B cell (primary cell): Measurements from ENCODE around the gene CDC42BPG. TPM values are rescaled to one million over a fixed set of nuclear protein-coding genes. Genes with fewer than 3 reads are reported as not detected.
A peak's percentile ranks its signal among the peaks of the same experiment; 100 is the strongest.
"Not testable (repeated sequence)": the region's sequence is repeated elsewhere in the genome, so short reads cannot be mapped to it uniquely, and the experiment has no call there.

Source experiments
- ATAC-seq: fragments of 200-7000 bp; cut with Tn5 transposase; one replicate; pipeline ENCODE4 v1.10.0; 2021; ENCODE audit warnings: low read depth, mild to moderate bottlenecking, moderate number of reproducible peaks, moderate library complexity
- CTCF ChIA-PET: fragments of 350-600 bp; sonication (Branson Sonifier 250); formaldehyde crosslinking; loops from one replicate; lab custom pipeline; 2021; ENCODE audit warnings: antibody characterized with exemption, inconsistent platforms; lab: Charles Lee
- POLR2A ChIA-PET: fragments of 350-600 bp; sonication (Branson Sonifier 250); formaldehyde crosslinking; loops from one replicate; lab custom pipeline; 2021; ENCODE audit warnings: antibody characterized with exemption; lab: Charles Lee
- DNase-seq: peaks from one replicate; pipeline ENCODE4 v3.0.0; 2013
- H2AFZ ChIP-seq: 2 replicates; pipeline ENCODE4 v1.6.1; 2012; ENCODE audit warnings: mild to moderate bottlenecking, low read depth, low read length; ENCODE audit not compliant: insufficient read depth, poor library complexity, severe bottlenecking
- H3K27ac ChIP-seq, 2 donors: 1 replicate in 1 of 2; 2 replicates in 1 of 2; pipeline ENCODE4 v1.5.1; 2012 to 2013; ENCODE audit warnings: low read length in 2 of 2, mild to moderate bottlenecking in 2 of 2, moderate library complexity in 1 of 2
- H3K27me3 ChIP-seq, 4 experiments: fragments of 200-600 bp in 1 of 4; sonication (generic) in 1 of 4; replicated peaks in 1 of 4; 1 replicate in 2 of 4; 2 replicates in 2 of 4; pipeline versions ENCODE4 v1.6.1 to v1.7.0; 2013 to 2016; ENCODE audit warnings: low read length in 3 of 4, mild to moderate bottlenecking in 2 of 4, mixed read lengths in 1 of 4, moderate library complexity in 1 of 4; ENCODE audit not compliant: insufficient read depth in 4 of 4, control insufficient read depth in 3 of 4; ENCODE audit errors: control extremely low read depth in 1 of 4
- H3K36me3 ChIP-seq, 2 experiments: replicated peaks in 1 of 2; 1 replicate in 1 of 2; 2 replicates in 1 of 2; pipeline versions ENCODE4 v1.6.1 to v1.7.1; 2013; ENCODE audit warnings: low read length in 1 of 2; ENCODE audit not compliant: insufficient read depth in 2 of 2, control insufficient read depth in 1 of 2; ENCODE audit errors: control extremely low read depth in 1 of 2, extremely low read depth in 1 of 2
- H3K4me1 ChIP-seq, 2 donors: fragments of 200-600 bp in 1 of 2; sonication (generic) in 1 of 2; 1 replicate in 1 of 2; 2 replicates in 1 of 2; pipeline versions ENCODE4 v1.5.1 to v1.6.1; 2013 to 2017; ENCODE audit warnings: low read length in 2 of 2; ENCODE audit not compliant: control insufficient read depth in 2 of 2, insufficient read depth in 2 of 2
- H3K4me2 ChIP-seq: replicated peaks from 2 replicates; pipeline ENCODE3; 2012; ENCODE audit warnings: mild to moderate bottlenecking, low read depth, low read length; ENCODE audit not compliant: poor library complexity, severe bottlenecking
- H3K4me3 ChIP-seq, 5 experiments: fragments of 200-600 bp in 1 of 5; sonication (generic) in 1 of 5; 1 replicate in 3 of 5; 2 replicates in 2 of 5; pipeline versions ENCODE4 v1.5.1 to v1.7.0; 2011 to 2016; ENCODE audit warnings: low read length in 4 of 5, mild to moderate bottlenecking in 4 of 5, low read depth in 2 of 5, control low read depth in 1 of 5, moderate library complexity in 1 of 5; ENCODE audit not compliant: insufficient read depth in 1 of 5; ENCODE audit errors: control extremely low read depth in 1 of 5, extremely low read depth in 1 of 5
- H3K79me2 ChIP-seq: fragments of 200-600 bp; sonication (generic); one replicate; pipeline ENCODE4 v1.6.0; 2016; ENCODE audit warnings: low read length; ENCODE audit not compliant: control insufficient read depth, insufficient read depth
- H3K9ac ChIP-seq: fragments of 200-600 bp; sonication (generic); 2 replicates; pipeline ENCODE4 v1.6.1; 2017; ENCODE audit warnings: mild to moderate bottlenecking, low read length, moderate library complexity
- H3K9me3 ChIP-seq, 3 donors: one replicate each; pipeline versions ENCODE4 v1.6.1 to v1.7.1; 2013; ENCODE audit warnings: low read length in 2 of 3; ENCODE audit not compliant: control insufficient read depth in 2 of 3, insufficient read depth in 1 of 3; ENCODE audit errors: control extremely low read depth in 1 of 3
- H4K20me1 ChIP-seq: 2 replicates; pipeline ENCODE4 v1.6.0; 2012; ENCODE audit warnings: mild to moderate bottlenecking, low read length; ENCODE audit not compliant: insufficient read depth, control insufficient read depth, poor library complexity, severe bottlenecking
- H3K27ac Mint-ChIP-seq: one replicate; pipeline ENCODE4 v1.8.0; 2021; ENCODE audit warnings: mixed read lengths
- H3K27me3 Mint-ChIP-seq: one replicate; pipeline ENCODE4 v1.8.0; 2021; ENCODE audit warnings: mixed read lengths
- H3K4me1 Mint-ChIP-seq: one replicate; pipeline ENCODE4 v1.8.0; 2021; ENCODE audit warnings: mixed read lengths
- H3K4me3 Mint-ChIP-seq: one replicate; pipeline ENCODE4 v1.8.0; 2021; ENCODE audit warnings: mixed read lengths
- H3K9me3 Mint-ChIP-seq: one replicate; pipeline ENCODE4 v1.8.0; 2022; ENCODE audit warnings: mixed read lengths; ENCODE audit not compliant: insufficient read depth
- CTCF ChIP-seq: fragments of 200-600 bp; IDR thresholded peaks from one replicate; pipeline ENCODE4 v1.8.0; 2022; ENCODE audit warnings: antibody characterized with exemption, mild to moderate bottlenecking
- EZH2 ChIP-seq: IDR thresholded peaks from 2 replicates; pipeline ENCODE4 v1.6.1; 2012; ENCODE audit warnings: borderline replicate concordance, low read depth, mild to moderate bottlenecking, moderate library complexity, low read length; ENCODE audit not compliant: insufficient read depth, poor library complexity, severe bottlenecking
- WGBS: methylation state at CpG from one replicate; pipeline ENCODE4 v1.1.5; 2013; ENCODE audit warnings: missing lambda C conversion rate; ENCODE audit not compliant: insufficient coverage; 5-methylcytosine and 5-hydroxymethylcytosine counted together
- intact Hi-C: fragments of 100-400 bp; cut with micrococcal nuclease; formaldehyde crosslinking; loops from one replicate; pipeline ENCODE4 v1.10.0; 2022
- polyA plus RNA-seq: library from polyadenylated mRNA; depleted of rRNA; stranded (reverse); fragments of >200 nt; gene quantifications from 2 replicates; pipeline ENCODE4 v1.2.3, GENCODE V29; 2012
- total RNA-seq, 2 donors: library from RNA; stranded (reverse); fragments of 120-200 nt in 1 of 2; gene quantifications; 1 replicate in 1 of 2; 2 replicates in 1 of 2; pipeline versions ENCODE4 v1.2.3 to v1.2.4, GENCODE V29; 2013 to 2022

CDC42BPG gene
- total and polyA plus RNA-seq, 2 donors (not counting 1 experiment from before 2014, with no cell fraction given): 3.7 to 8.7 TPM

- peak overlapping the region; percentile 63 for H3K4me3 Mint-ChIP-seq
Measured at GRCh38 chr11:64846998-64847666, 2.7 kb upstream of the CDC42BPG start.

GRCh38 chr11:64845776-64846129 is 1.3 kb upstream of the CDC42BPG start:
- not testable (repeated sequence) for H3K9me3 Mint-ChIP-seq, H3K27me3 ChIP-seq, H2AFZ ChIP-seq, H3K27me3 Mint-ChIP-seq, H3K4me3 Mint-ChIP-seq, H3K9ac ChIP-seq, ATAC-seq, H3K27ac ChIP-seq, H3K4me3 ChIP-seq, H3K27ac Mint-ChIP-seq, DNase-seq, H3K9me3 ChIP-seq, H3K36me3 ChIP-seq, H3K4me2 ChIP-seq, H4K20me1 ChIP-seq
- intact Hi-C loops: loop anchor here (2.0 to 10.0 kb wide), 5 partner anchors 35 to 265 kb away; partner anchors contain the start of genes MEN1, RASGRP2, SF1 and TM7SF2
- WGBS: 98% methylated on average over 6 of the region's 8 CpGs
- peaks cover 30% of the 10 kb centered on the region for H3K79me2 ChIP-seq
- peaks cover 47% of the 10 kb centered on the region for H3K4me1 Mint-ChIP-seq
- CTCF ChIA-PET: interaction anchor here (0.6 to 29.2 kb wide), 9 partner anchors 17 to 274 kb away, joined by 3 to 1254 read pairs (median 5); partner anchors contain the start of genes ARL2, EHD1, RASGRP2 and TM7SF2
- POLR2A ChIA-PET: interaction anchor here (0.7 to 8.7 kb wide), 5 partner anchors 31 to 67 kb away, joined by 12 to 158 read pairs (median 39); partner anchors contain the start of genes EHD1 and SF1
- peaks cover 41 to 56% of the 10 kb centered on the region in 2 donors for H3K4me1 ChIP-seq

More at GRCh38 chr11:64846998-64847666, 2.7 kb upstream of the CDC42BPG start:
- H3K4me2 ChIP-seq: peak overlapping the region; percentile 59
- no peak overlapping the region for H3K9ac ChIP-seq
- 19% methylated on average over 10 of the region's 13 CpGs for WGBS
- no peaks in the 10 kb centered on the region for H3K27me3 Mint-ChIP-seq
- peaks cover 30% of the 10 kb centered on the region for H3K79me2 ChIP-seq
- ChIA-PET POLR2A (interaction anchor here (0.6 to 8.7 kb wide), 11 partner anchors 11 to 167 kb away, joined by 3 to 158 read pairs (median 10); partner anchors contain the start of genes ARL2, EHD1 and SF1), CTCF (interaction anchor here (0.6 to 29.2 kb wide), 23 partner anchors 16 to 419 kb away, joined by 3 to 1254 read pairs (median 10); partner anchors contain the start of genes ARL2, ATG2A, BATF2 and EHD1)
- peaks cover 61% of the 10 kb centered on the region for H3K4me1 Mint-ChIP-seq
- no peaks in the 10 kb centered on the region for H4K20me1 ChIP-seq
- no peak overlapping the region for H3K4me3 ChIP-seq
- ATAC-seq (peak; percentile 20), DNase-seq (peak; percentile 92)
- H3K27ac Mint-ChIP-seq: peak overlapping the region; percentile 75
- intact Hi-C loops: loop anchor here (1.0 to 10.0 kb wide), 5 partner anchors 41 to 167 kb away; partner anchors contain the start of genes ARL2, ATG2A and RASGRP2
- peaks cover 53 to 69% of the 10 kb centered on the region in 2 donors for H3K4me1 ChIP-seq
- no peaks in the 10 kb centered on the region for H3K9me3 Mint-ChIP-seq
- H3K27ac ChIP-seq: peak overlapping the region in 1 of 2 donors; percentile 25
- H2AFZ ChIP-seq: no peak overlapping the region
- no peaks in the 10 kb centered on the region for H3K9me3 ChIP-seq
- no peaks in the 10 kb centered on the region for H3K27me3 ChIP-seq
- H3K36me3 ChIP-seq: no peaks in the 10 kb centered on the region
- TF ChIP-seq EZH2 (no peak), CTCF (peak; percentile 97)
